Stimulated activated CD4-positive, alpha-beta T cell treated with anti-CD3 and anti-CD28 coated beads, Interleukin-1b, Interleukin-23, amount 100 ng/mL, for 48 hours (primary cell): ENCODE measurements around the gene U2SURP.
A peak's percentile ranks its signal among the peaks of the same experiment; 100 is the strongest.
"Not testable (repeated sequence)": the region's sequence is repeated elsewhere in the genome, so short reads cannot be mapped to it uniquely, and the experiment has no call there.

Experiments used
- DNase-seq: peaks from one replicate; pipeline ENCODE4 v3.0.0-alpha.2; 2020

The U2SURP gene

GRCh38 chr3:143073983-143074382, 72.6 kb downstream of the U2SURP start:
- DNase-seq: not testable (repeated sequence)

DNA sequence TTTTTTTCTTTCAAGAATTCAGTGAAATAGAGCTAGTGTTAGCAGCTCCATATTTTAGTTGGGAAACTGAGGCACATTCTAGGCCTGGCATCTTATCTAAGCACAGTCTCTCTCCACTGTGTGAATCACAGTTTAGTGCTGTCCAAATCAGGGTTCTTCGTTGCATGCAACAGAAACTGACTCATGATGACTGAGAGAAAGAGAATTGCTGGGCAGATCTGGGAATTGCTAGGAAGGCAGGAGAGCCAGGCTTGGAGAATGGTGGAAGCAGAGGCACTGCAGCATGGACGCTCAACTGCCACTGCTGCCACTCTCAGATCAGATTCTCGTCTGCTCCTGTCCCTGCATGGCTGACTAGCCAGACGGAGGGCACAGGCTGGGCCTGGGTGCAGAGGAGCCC, 77.5 kb downstream of the U2SURP start:
- DNase-seq: no peak

DNA sequence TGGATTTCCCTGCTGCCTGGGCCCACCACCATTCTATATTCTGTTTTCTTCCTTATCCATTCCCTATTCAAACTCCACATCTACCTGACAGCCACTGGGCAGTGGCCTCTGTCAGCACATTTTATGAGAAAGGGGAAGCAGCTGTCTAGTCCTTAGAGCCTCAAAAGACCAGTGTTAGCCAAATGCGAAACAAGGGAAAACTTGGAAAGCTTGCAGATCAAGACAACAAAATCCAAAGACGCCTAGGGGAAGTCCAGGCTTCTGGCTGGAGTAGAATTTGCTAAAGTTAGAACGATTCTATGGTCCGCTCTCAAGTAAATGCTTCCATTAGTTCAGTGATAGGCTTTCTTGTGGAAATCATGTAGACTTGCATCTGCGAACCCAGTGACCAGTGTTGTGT, 78.8 kb downstream of the U2SURP start:
- no peak for DNase-seq

- DNase-seq: no peak
Measured at GRCh38 chr3:143081365-143081764, 80.0 kb downstream of the U2SURP start.

- DNase-seq: peak; percentile 44
Measured at GRCh38 chr3:143081844-143082778, 80.7 kb downstream of the U2SURP start.

GRCh38 chr3:143083781-143084180, 82.4 kb downstream of the U2SURP start:
- no peak for DNase-seq

DNA sequence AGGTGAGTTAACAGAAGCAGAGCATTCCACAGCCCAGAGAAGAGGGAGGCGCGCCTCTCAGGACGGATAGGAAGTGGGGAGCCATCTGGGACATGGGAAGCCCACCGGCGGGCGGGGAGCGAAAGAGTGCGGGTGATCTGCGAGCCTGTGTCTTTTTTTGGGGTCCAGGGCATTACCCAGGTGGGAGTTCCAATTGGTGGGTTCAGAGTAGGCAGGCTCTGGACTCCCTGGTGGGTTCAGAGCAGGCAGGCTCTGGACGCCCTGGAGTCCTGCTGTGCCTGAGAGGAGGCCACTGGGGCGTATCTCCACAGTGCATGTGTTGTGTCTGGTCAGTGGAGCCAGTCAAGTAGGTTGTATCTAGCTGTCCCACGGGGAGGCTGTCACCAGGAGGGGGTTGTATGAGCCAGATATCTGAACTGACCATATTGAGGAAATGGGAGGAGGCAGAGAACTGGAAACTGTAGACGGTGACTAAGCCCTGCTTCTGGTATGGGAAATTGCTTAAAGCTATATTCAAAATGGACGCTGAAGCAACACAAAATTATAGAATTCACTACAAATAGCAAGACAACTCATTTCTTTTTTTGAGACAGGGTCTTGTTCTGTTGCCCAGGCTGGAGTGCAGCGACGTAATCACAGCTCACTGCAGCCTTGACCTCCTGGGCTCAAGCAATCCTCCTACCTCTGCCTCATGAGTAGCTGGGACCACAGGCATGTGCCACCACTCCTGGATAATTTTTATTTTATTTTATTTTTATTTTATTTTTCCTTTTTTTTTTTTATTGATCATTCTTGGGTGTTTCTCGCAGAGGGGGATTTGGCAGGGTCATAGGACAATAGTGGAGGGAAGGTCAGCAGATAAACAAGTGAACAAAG, 83.7 kb downstream of the U2SURP start:
- no peak for DNase-seq

- no peak for DNase-seq
Measured at GRCh38 chr3:143088835-143089234, 87.5 kb downstream of the U2SURP start.

DNA sequence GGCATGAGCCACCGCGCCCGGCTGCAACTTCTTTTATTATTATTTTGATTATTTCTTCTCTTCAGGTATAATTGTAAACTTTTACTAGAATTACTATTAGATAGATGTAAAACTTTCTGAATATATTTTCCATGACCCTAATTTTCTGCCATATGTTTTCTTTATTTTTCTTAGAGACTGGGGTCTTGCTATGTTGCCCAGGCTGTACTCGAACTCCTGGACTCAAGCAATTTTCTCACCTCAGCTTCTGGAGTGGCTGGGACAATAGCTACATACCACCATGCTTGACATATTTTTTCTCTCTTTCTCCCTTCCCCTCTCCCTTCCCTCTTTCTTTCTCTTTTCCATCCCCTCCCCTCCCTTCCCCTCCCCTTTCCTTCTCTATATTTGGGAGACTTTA, 88.6 kb downstream of the U2SURP start:
- DNase-seq: no peak

DNA sequence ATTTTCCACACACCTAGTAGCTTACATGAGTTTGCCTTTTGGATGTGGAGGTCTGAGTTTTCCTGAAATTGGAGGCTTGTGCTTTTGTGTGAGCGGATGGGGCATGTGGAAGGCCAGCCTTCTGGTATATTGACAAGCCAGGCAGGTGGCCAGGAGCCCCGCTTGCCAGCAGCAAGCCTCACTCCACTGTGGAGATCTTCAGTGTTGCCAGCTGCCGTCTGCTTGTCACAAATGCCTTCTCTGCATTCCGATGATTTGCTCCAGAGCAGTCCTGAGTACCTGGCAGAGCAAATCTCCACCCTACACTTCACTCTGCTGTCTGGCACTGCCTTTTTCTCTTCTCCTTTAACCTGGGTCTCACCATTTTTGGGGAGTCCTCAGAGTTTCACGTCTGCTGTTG, 89.1 kb downstream of the U2SURP start:
- no peak for DNase-seq

GRCh38 chr3:143090976-143091837, 89.8 kb downstream of the U2SURP start:
- DNase-seq: no peak

GRCh38 chr3:143092191-143092590, 90.8 kb downstream of the U2SURP start:
- no peak for DNase-seq

- DNase-seq: no peak
Measured at GRCh38 chr3:143095813-143096212, 94.4 kb downstream of the U2SURP start.

DNA sequence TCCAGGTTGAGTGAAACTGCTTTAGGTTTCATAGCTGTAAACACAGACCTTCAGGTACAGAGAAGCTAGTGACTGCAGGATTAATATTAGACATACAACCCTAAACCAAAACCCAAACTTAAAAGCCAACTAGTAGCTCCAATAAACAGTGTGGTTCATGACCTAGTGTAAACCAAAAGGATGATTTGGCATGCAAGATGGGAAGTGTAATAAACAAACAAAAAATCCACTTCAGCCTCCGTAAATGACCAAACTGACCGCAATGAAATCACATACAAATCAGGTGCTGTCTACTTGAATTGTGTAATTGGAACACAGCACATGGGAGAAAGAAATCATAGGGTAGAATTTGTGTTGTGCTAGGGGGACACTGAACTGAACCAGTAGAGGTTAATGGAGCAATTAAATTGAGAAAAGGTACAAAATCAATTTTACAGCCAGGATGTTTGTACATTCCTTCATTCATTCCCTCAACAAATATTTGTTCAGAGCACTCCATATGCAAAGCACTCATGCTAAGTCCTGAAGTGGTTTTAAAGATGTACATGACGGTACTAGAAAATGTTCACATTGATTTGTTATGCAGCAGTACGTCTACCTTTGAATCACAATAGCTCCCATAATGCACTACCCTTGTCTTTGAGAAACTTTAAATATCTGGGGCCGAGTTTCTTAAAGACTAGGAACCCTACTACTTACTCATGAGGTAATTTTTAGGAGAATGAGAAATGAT, 96.8 kb downstream of the U2SURP start:
- no peak for DNase-seq

GRCh38 chr3:143099210-143099609, 97.8 kb downstream of the U2SURP start:
- DNase-seq: no peak

GRCh38 chr3:143099690-143100089, 98.3 kb downstream of the U2SURP start:
- no peak for DNase-seq

- DNase-seq: no peak
Measured at GRCh38 chr3:143100451-143100850, 99.1 kb downstream of the U2SURP start.

DNA sequence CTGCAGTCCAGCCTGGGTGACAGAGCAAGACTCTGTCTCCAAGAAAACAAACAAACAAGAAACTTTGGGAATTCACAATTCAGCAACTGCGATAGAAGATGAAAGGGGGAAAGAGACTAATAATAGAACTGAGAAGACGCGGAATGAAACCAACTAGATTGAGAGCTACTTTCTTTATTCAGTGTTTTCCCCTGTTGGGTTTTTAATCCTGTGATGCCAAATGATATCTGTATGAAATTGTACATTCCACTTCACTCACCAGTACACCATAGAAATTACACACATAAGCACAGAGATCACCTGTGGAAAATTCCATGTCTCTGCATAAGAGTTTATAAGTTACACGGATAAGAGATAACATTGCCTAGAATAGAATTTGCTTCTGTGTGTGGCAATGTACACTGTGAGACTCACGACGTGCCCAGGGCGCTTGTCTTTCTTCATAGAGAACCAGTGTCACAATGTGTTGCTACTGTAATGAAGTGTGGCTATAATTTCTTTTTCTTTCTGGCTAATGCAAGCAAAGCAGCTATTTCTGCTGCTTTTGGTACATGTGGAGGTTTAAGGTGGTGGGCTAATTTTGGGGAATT, 100.5 kb downstream of the U2SURP start:
- DNase-seq: no peak

DNA sequence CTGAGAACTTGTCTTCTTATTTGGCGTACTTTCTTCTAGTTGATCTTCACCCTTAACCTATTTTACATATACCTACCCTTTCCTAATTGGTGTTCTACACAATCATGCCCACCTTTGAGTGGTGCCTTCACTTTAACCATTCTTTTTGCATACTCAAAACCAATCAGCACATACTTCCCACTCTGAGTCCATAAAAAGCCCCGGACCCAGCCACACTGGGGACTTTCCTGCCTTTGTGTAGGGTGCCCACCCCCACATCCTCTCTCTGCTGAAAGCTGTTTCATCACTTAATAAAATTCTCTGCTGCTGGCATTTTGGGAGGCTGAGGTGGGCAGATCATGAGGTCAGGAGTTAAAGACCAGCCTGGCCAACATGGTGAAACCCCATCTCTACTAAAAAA, 102.3 kb downstream of the U2SURP start:
- DNase-seq: no peak

DNA sequence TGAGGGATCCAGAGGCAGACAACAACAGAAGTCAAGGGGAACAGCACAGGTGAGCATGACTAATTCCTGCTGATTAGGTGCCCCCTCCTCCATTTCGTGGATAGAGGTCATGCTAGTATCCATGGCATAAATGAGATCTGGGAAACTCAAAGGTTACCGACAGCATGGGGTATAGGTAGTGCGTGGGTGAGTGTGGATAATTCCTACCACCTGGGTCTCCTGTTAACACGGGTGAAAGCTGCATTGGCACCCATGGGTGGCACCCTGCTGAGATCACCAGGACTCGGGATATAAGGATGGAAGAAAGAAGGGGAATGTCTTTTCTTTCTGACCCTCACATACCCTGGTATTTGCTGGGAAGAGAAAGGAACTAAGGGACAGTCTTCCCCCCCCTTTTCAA, 103.8 kb downstream of the U2SURP start:
- no peak for DNase-seq

DNA sequence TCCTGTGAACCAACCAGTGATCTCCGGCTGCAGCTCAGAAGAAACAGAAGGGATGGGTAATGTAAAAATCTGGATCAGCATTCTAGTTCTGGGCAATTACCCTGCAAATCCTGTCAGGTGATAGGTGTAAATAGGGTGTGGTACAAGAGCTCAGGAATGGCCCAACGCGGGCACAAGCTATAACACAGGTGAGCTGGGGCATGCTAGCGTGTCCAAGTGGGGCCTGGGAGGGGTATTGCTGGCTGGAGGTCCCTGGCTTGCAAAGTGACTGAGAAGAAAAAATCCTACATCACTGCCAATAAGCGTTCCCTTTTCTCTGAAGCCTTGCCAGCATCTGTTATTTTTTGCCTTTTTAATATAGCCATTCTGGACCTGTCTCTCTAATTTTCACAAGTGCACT, 108.5 kb downstream of the U2SURP start:
- no peak for DNase-seq
